Lower leg skin (tissue), 4 donors: ENCODE data around the gene POMGNT1. TPM values are rescaled to one million over a fixed set of nuclear protein-coding genes. Genes with fewer than 3 reads are reported as not detected.

ENCODE experiments used
- DNase-seq, 2 donors: peaks; one replicate each; pipeline ENCODE4 v3.0.0-alpha.2; 2019; ENCODE audit warnings: low spot score in 2 of 2
- H3K4me3 ChIP-seq: fragments of 200-600 bp; sonication (generic); 2 replicates; pipeline ENCODE4 v1.5.1; 2017; ENCODE audit warnings: mild to moderate bottlenecking, low read depth; ENCODE audit not compliant: poor library complexity, severe bottlenecking
- POLR2A ChIP-seq, 2 donors: fragments of 450-650 bp; IDR thresholded peaks; one replicate each; pipeline ENCODE4 v1.6.1; 2016 to 2017; ENCODE audit warnings: antibody characterized with exemption in 2 of 2, mild to moderate bottlenecking in 1 of 2, moderate library complexity in 1 of 2
- WGBS, 2 donors: methylation state at CpG; one replicate each; pipeline ENCODE4 v1.1.5; 2018; 5-methylcytosine and 5-hydroxymethylcytosine counted together
- intact Hi-C: fragments of 100-400 bp; cut with DNase I; formaldehyde crosslinking; loops from one replicate; pipeline ENCODE4 v1.15.0; 2023; ENCODE audit warnings: low total_unique reads
- total RNA-seq, 4 donors: library from RNA; depleted of rRNA; stranded (reverse); fragments of >200 nt; gene quantifications; one replicate each; pipeline ENCODE4 v1.1.0, GENCODE V29; 2016
- TF ChIP-seq, protein P1 (sequence below), 3 donors: fragments of 450-650 bp; IDR thresholded peaks; one replicate each; pipeline ENCODE4 v1.5.1; 2016; ENCODE audit warnings: antibody characterized with exemption in 3 of 3, mild to moderate bottlenecking in 3 of 3, moderate library complexity in 2 of 3

Gene POMGNT1
- total RNA-seq, 4 donors from 2014 or later = 26.4 to 46.7 (median 36.4) TPM

DNA sequence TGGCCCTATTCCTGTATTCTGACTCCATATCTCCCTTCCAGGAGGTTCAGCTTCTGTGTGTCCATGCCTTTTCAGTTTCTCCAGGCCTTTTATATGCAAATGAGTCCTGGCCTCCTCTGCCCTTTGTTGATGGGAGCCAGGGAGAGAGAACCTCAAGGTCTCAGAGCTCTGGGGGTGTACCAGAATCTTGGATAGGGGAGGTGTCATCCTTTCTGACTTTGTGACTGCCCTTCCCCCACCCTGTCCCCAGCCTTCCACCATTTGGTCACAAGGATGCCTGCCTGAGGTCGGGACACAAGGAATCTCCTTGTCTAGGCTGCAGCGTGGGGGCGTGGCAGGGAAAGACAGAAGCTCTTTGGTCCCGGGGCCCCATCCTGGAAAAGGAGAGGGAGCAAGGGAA, 23.5 kb upstream of the POMGNT1 start:
- no peak for DNase-seq
- TF ChIP-seq, protein P1, sequence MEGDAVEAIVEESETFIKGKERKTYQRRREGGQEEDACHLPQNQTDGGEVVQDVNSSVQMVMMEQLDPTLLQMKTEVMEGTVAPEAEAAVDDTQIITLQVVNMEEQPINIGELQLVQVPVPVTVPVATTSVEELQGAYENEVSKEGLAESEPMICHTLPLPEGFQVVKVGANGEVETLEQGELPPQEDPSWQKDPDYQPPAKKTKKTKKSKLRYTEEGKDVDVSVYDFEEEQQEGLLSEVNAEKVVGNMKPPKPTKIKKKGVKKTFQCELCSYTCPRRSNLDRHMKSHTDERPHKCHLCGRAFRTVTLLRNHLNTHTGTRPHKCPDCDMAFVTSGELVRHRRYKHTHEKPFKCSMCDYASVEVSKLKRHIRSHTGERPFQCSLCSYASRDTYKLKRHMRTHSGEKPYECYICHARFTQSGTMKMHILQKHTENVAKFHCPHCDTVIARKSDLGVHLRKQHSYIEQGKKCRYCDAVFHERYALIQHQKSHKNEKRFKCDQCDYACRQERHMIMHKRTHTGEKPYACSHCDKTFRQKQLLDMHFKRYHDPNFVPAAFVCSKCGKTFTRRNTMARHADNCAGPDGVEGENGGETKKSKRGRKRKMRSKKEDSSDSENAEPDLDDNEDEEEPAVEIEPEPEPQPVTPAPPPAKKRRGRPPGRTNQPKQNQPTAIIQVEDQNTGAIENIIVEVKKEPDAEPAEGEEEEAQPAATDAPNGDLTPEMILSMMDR (IDR thresholded peaks at IDR 0.05) = no peak
- TF ChIP-seq POLR2A (IDR thresholded peaks at IDR 0.05) = no peak
- WGBS, 2 donors = 68 to 84% methylated on average over 4 of the region's 4 CpGs
- intact Hi-C loops = loop anchor here (5.0 kb wide), 1 partner anchor 184 kb away; no protein-coding TSS in a partner anchor
- H3K4me3 ChIP-seq = no peak overlapping the region

DNA sequence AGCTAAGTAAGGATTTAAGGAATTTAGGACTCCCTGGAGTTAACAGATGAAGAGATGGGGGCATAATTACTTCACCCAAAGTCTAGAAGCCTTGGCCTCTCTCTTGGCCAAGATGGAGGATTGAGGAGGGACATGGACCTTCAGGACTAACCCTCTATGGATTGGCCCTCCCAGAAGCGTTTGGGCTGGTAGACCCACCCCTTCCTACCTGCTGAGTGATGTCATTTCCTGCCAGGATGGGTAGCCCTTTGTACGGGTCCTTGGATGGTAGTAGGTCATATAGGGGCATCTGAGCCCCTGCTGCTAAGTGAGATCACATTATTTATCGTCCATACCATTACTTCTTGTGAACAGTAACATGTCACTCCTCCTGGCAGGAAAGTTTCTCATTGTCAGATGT, 22.6 kb upstream of the POMGNT1 start:
- 72 to 89% methylated on average over 3 of the region's 3 CpGs for WGBS, 2 donors
- no peak overlapping the region for H3K4me3 ChIP-seq
- intact Hi-C loops = loop anchor here (5.0 kb wide), 1 partner anchor 184 kb away; no protein-coding TSS in a partner anchor
- no peak for TF ChIP-seq POLR2A (IDR thresholded peaks at IDR 0.05)
- TF ChIP-seq, protein P1 (IDR thresholded peaks at IDR 0.05) = no peak
- DNase-seq = no peak

DNA sequence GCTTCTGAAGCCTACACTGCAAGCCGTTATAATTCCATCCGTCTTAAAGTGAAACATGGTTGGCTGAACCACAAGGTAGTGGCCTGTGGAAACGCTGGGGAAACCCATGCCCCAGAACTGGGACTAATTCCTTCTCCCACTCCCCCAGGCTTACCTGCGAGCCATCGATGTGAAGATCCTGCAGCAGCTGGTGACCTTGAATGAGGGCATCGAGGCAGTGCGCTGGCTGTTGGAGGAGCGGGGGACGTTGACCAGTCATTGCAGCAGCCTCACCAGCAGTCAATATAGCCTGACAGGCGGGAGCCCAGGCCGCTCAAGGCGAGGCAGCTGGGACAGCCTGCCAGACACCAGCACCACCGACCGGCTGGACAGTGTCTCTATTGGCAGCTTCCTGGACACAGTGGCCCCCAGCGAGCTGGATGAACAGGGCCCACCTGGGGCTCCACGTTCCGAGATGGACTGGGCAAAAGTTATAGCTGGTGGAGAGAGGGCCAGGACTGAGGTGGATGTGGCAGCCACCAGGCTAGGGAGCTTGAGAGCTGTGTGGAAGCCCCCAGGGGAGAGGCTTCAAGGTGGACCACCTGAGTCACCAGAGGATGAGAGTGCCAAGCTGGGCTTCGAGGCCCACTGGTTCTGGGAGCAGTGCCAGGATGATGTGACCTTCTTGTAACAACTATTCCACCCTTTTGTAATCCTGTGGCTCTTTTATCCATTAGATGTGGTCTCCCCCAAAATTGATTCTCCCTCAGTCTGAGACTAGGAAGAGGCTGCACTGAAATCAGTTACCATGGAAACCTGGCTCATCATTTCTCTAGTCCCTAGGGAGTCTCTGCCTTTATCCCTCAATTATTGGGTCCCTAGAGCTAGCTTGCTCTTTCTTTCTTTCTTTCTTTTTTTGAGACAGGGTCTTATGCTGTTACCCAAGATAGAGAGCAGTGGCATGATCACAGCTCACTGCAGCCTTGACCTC, 21.6 kb upstream of the POMGNT1 start:
- no peak overlapping the region for H3K4me3 ChIP-seq
- TF ChIP-seq, protein P1 (IDR thresholded peaks at IDR 0.05) = no peak
- no peak for TF ChIP-seq POLR2A (IDR thresholded peaks at IDR 0.05)
- no peak for DNase-seq
- WGBS, 2 donors = 81 to 87% methylated on average over 12 to 16 of the region's 18 CpGs
- intact Hi-C loops = loop anchor here (5.0 kb wide), 1 partner anchor 183 kb away; no protein-coding TSS in a partner anchor

DNA sequence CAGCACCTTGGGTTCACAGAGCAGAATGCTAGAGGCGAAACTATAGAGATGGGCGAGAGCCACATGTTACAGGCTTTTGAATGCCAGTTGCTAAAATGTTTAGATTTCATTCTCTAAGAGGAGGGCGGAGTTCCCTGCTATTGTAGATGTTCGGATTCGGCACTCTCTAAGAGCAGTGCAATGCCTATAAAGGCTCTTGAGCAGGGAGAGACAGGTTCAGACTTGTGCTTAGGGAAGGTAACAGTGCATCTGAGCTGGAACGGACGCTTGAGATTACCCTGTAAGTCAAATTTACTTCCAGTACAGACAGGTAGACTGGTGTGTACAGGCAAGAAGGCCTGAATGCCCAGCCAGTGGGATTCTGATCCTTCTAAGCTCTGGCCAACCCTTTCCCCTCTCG, 20.2 kb upstream of the POMGNT1 start:
- TF ChIP-seq, protein P1 (IDR thresholded peaks at IDR 0.05) = no peak
- TF ChIP-seq POLR2A (IDR thresholded peaks at IDR 0.05) = no peak
- no peak for DNase-seq
- H3K4me3 ChIP-seq = no peak overlapping the region
- 51 to 55% methylated on average over 8 of the region's 8 CpGs for WGBS, 2 donors
- intact Hi-C loops = no loop called here

DNA sequence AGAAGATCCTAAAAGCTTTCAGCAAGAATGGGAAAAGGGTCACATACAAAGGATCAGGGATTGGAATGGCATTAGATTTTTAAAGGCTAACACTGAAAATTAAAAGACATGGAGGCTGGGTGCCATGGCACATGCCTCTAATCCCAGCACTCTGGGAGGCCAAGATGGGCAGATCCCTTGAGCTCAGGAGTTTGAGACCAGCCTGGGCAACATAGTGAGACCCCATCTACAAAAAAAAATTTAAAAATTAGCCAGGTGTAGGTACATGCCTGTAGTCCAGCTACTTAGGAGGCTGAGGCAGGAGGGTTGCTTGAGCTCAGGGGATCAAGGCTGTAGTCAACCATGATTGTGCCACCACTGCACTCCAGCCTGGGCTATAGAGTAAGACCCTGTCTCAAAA, 17.3 kb upstream of the POMGNT1 start:
- no peak overlapping the region for H3K4me3 ChIP-seq
- intact Hi-C loops = no loop called here
- no peak for TF ChIP-seq POLR2A (IDR thresholded peaks at IDR 0.05)
- TF ChIP-seq, protein P1 (IDR thresholded peaks at IDR 0.05) = no peak
- no peak for DNase-seq
